Measurements from ENCODE around the gene FAM174B.

FAM174B gene

GRCh38 chr15:92571824-92572223 lies 83.8 kb downstream of the FAM174B start:
- no peak for DNase-seq (ENCODE audit: low read depth in 3 of 3)

DNA sequence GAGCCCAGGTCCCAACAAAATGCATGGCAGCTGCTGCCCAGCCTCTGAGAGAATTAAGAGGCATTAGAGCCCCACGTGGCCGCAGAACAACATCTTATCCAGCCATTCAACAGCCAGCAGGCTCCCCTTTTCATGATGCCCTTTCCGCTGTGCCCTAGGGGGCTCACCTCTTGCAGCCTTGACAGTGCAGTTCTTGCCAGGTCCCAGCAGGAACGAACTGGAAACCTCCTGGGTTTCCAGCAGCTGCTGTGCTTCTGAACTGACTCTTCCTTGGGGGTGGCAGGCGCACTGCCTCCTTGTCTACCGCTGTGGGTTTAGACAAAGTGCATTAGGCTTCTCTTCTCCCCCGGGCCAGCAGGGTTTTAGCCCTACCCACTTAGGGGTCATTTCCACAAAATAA lies 85.2 kb downstream of the FAM174B start:
- no peak for DNase-seq (ENCODE audit: low read depth in 3 of 3)

DNA sequence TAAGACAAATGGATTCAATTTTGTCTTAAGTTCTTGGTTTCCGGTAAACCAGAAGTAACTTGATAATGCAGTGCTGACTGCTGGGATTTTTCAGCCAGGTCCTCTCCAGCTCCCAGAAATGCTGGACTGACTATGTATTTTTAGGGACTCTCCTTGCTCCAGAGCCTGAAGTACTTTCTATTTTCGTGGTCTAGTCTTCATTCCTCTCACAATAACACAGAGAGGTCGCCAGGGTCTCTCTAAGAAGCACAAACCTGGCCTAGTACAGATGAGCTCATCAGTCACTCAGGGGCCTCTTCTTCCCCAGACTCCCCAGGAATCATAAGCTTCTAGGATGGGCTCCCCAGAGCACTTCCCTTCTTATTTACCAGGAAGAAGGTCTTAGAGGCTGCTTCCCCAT lies 85.8 kb downstream of the FAM174B start:
- DNase-seq (ENCODE audit: low read depth in 3 of 3), result no peak
